ENCODE results near the gene EEPD1.

DNA sequence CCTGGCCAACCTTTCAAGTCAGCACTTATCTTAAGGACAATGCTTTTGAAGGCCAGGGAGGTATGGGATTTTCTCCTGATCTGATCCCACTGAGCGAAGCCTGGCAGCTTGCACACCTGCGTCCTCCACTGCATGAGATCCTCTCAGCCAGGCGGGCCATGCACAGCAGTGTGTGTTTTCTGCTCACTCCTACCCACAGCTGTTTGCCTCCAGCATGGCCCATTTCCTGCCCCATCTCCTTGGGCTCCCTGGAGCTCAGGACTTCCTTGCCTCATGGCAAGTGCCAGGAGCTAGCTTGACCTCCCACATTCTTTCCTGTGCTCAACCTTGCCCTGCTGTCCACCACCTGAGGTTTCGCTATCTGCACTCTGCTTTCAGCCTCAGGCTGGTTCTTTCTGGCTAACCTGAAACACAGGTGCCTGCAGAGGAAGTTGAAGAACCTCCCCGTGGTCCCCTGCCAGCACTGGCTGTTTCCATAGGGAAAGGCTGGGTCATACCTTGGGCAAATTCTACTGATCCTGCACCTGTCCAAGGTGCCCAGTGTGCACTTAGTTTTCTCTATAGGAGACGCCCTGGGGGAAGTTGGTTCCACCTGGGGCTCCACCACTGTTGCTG is 43.9 kb upstream of the EEPD1 start:
- TF ChIP-seq, protein P1, sequence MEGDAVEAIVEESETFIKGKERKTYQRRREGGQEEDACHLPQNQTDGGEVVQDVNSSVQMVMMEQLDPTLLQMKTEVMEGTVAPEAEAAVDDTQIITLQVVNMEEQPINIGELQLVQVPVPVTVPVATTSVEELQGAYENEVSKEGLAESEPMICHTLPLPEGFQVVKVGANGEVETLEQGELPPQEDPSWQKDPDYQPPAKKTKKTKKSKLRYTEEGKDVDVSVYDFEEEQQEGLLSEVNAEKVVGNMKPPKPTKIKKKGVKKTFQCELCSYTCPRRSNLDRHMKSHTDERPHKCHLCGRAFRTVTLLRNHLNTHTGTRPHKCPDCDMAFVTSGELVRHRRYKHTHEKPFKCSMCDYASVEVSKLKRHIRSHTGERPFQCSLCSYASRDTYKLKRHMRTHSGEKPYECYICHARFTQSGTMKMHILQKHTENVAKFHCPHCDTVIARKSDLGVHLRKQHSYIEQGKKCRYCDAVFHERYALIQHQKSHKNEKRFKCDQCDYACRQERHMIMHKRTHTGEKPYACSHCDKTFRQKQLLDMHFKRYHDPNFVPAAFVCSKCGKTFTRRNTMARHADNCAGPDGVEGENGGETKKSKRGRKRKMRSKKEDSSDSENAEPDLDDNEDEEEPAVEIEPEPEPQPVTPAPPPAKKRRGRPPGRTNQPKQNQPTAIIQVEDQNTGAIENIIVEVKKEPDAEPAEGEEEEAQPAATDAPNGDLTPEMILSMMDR (IDR thresholded peaks at IDR 0.05; ENCODE audit: insufficient read depth, low read depth, low read length): no peak
- TF ChIP-seq EZH2 (IDR thresholded peaks at IDR 0.05; ENCODE audit: insufficient read depth, low read length): no peak

Measured in astrocyte (in vitro differentiated cells and primary cell).